IPS-NIHi11 (cell line): Measurements from ENCODE around the gene MIEN1.
"Not testable (repeated sequence)": the region's sequence is repeated elsewhere in the genome, so short reads cannot be mapped to it uniquely, and the experiment has no call there.

Experiments
- DNase-seq: peaks from one replicate; pipeline ENCODE4 v3.0.0; 2012; ENCODE audit warnings: mixed read lengths, low spot score

The MIEN1 gene

DNA sequence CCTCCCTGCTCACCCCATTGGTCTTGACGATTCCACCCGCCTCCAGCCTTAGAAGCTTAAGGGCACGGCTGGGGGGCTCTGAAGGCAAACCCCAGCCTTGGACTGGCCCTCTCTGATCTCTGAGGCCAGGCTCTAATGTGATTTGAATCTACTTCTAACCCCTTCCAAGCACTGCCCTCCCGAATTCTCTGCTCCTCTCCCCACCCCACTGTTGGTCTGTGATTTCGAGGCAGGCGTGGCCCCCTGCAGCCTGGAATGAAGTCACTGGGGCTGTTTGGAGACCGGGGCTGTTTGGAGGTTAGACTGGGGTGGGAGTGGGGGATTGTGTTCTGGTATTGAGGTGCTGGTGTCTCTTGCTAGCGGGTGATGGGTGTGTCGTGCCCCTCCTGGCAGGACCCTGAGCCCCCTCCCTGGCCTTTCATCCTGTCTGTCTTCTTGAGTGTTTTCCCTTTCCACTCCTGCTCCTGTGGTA is 9.6 kb upstream of the MIEN1 start:
- DNase-seq = no peak

DNA sequence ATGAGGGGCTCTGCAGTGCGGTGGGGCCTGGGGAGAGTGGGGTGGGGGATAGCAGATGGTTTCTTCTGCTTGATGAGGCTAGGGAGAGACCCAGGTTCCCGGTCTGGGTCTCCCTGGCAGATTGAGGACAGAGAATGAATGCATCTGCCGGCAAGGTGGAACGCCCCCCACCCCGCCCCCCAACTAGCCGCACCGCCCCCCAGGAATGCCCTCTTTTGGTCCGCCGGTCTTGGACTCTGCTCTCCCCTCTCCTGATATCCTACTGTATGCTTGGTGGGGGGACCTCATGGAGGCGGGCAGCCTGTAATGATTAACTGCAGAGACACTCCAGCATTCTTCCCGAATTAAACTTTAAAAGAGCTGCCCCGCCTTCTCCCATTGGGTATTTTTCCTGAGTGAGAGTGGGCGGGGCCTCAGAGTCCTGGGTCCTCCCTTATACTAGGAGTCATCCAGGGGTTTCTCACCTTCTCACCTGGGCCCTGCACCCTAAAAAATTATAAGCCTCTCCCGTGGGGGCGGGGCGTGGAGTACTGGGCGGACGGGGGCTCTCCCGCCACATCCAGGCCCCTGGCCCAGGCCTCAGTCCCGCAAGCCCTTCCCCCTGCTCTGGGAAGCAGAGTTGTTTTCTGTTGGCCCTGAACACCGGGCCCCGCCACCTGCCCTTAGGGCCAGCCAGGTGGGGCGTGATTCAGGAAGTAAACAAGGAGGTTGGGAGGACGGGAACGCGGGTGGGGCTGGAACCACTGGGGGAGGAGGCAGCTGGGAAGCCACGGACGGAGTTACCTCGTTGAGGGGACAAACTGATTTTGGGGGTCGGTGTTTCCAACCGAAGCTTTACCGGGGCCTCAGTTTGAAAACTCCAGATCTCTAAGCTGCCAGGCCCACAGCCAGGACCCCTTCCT is 8.9 kb upstream of the MIEN1 start:
- no peak for DNase-seq

- DNase-seq = peak; percentile 76
These were observed 8.2 kb upstream of the MIEN1 start for GRCh38 chr17:39738568-39738901.

DNA sequence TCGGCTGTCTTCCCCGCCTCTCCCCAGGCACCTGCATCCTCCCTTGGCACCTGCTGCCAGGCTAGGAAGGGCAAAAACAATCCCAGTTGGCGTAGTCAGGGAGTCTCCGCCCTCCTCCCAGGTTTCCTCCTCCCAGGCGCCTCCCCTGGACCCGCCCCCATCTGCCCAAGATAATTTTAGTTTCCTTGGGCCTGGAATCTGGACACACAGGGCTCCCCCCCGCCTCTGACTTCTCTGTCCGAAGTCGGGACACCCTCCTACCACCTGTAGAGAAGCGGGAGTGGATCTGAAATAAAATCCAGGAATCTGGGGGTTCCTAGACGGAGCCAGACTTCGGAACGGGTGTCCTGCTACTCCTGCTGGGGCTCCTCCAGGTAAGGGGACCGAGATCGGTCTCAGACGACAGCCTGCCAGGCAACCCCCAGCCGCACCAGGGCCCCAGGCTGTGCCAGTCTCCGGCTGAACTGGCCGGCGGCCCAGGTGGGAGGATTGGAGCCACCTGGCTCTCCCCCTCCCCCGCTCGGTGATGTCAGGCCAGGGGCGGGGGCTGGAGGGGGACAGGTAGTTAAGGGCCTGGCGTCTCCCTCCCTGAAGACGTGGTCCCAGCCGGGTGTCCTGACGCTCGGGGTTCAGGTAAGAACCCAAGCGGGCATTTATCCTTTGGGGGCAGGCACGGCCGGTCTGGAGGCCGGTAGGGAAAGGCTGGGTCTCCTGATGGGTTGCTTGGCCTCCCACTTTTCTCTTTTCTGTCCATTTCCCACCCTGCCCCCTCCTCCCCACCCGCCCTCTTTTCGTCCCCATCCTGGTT is 7.6 kb upstream of the MIEN1 start, which contains the start of gene GRB7:
TSS of gene GRB7 (plus strand) at position 179 of the 808 bp plus-strand sequence. CDS start 4,364 bp downstream, outside the sequence.
- DNase-seq = peak; percentile 87

DNA sequence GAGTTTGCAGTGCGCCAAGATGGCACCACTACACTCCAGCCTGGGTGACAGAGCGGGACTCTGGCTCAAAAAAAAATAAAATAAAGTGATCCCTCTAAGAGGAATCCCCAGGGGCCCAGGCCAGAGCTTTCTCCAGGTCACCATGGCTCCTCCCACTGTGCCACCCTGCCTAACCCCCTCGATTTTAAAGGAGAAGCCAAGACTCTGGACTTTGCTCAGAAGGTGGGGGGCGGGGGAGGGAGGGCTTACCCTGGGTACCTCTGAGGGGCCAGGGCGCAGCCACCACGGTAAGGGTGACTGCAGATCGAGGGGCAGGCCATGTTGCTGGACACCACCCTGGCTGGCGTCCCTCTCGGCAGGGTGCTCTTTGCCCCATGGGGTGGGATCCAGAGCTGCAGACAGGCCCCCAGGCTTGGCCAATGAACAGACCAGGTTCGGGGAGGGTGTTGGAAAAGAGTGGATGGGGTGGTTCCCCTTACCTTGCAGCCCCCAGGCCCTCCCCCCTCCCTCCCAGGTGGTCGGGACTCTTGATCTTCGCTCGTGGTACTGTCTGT is 7.0 kb upstream of the MIEN1 start:
- DNase-seq = no peak

DNA sequence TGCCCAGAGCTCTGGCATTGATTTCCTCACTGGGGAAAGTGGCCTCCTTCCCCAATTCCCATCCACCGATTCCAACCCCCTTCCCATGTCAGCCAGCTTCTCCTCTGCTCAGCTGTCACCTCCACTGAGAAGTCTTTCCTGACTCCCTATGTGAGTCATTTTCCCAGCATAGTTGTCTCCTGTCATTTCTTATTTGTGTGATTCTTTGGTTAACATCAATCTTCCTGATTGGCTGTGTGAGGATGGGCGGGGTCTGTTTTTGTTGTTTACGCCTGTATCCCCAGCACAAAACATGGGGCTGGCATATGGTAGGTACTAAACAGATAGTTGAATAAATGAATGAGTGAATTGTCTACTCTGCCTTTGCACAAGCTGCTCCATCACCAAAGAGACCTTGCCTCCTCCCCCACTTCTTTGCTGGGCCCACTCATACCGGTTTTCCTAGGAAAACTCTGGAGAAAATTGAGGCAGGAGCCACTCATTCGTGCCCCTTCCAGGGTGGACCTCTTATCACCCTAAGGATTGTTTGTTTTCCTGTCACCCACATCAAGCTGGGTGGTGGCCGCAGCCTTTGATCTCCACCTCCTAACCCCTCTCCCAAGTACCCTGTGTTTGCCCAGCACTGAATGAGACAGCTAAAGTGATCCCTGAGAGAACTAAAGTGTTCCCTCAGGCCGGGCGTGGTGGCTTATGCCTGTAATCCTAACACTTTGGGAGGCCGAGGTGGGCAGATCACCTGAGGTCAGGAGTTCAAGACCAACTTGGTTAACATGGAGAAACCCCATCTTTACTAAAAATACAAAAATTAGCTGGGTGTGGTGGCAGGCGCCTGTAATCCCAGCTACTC is 6.2 kb upstream of the MIEN1 start:
- no peak for DNase-seq

DNA sequence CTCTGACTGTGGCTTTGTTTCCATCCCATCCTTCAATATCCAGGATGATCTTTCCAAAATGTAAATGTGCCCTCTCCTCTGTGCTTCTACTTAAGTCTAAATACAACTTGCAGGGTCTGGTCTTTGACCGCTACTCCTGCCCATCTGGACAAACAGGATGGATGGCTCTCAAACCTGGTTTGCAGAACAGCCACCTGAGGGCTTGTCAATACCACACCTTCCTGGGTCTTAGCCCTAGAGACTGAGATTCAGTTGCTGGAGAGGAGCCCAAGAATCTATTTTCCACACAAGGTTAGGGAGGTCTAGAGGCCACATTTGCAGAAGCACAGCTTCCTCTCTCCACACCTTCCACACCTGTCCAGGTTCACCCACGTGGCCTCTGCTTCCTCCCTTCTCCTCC is 5.5 kb upstream of the MIEN1 start:
- no peak for DNase-seq

DNA sequence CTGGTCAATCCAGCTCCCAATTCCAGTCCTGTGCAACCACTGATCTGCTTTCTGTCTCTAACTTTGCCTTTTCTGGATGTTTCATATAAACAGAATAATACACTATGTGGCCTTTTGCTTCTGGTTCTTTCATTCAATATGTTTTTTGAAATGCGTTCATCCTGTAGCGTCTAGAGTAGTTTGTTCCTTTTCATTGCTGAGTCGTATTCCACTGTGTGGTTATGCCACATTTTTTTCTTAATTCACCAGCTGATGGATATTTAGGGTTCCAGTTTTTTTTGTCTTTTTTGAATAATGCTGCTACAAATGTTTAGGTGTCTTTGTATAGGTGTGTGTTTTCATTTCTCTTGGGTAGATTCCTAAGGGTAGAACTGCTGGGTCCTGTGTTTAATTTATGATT is 2.3 kb upstream of the MIEN1 start:
- DNase-seq = no peak

GRCh38 chr17:39729280-39729851 is 966 bp downstream of the MIEN1 start:
- DNase-seq = no peak

DNA sequence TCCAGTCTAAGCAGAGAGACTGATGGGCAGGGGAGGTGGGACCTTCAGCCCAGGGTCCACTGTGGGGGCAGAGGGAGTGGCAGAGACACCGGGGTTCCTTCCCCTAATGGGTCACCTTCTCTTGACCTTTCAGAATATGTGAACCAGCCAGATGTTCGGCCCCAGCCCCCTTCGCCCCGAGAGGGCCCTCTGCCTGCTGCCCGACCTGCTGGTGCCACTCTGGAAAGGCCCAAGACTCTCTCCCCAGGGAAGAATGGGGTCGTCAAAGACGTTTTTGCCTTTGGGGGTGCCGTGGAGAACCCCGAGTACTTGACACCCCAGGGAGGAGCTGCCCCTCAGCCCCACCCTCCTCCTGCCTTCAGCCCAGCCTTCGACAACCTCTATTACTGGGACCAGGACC is 2.8 kb downstream of the MIEN1 start:
- no peak for DNase-seq

DNA sequence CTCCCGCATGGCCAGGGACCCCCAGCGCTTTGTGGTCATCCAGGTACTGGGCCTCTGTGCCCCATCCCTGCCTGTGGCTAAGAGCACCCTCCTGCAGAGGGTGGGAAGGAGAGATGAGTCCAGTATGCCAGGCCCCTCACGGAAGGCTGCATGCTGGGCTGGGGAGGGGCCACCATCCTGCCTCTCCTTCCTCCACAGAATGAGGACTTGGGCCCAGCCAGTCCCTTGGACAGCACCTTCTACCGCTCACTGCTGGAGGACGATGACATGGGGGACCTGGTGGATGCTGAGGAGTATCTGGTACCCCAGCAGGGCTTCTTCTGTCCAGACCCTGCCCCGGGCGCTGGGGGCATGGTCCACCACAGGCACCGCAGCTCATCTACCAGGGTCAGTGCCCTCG is 3.7 kb downstream of the MIEN1 start:
- no peak for DNase-seq

DNA sequence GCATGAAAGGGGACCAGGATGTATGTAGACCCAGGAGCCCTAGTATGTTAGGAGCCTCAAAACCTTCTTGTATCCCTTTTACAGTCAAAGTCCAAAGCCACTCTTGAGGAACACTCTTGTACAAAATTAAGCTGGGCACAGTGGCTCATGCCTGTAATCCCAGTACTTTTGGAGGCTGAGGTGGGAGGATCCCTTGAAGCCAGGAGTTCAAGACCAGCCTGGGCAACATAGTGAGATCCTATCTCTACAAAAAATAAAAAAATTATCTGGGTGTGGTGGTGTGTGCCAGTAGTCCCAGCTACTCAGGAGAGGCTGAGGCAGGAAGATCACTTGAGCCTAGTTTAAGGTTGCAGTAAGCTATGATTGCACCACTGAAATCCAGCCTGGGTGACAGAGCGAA is 4.4 kb downstream of the MIEN1 start:
- DNase-seq = not testable (repeated sequence)

DNA sequence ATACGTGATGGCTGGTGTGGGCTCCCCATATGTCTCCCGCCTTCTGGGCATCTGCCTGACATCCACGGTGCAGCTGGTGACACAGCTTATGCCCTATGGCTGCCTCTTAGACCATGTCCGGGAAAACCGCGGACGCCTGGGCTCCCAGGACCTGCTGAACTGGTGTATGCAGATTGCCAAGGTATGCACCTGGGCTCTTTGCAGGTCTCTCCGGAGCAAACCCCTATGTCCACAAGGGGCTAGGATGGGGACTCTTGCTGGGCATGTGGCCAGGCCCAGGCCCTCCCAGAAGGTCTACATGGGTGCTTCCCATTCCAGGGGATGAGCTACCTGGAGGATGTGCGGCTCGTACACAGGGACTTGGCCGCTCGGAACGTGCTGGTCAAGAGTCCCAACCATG is 5.6 kb downstream of the MIEN1 start:
- DNase-seq = no peak

DNA sequence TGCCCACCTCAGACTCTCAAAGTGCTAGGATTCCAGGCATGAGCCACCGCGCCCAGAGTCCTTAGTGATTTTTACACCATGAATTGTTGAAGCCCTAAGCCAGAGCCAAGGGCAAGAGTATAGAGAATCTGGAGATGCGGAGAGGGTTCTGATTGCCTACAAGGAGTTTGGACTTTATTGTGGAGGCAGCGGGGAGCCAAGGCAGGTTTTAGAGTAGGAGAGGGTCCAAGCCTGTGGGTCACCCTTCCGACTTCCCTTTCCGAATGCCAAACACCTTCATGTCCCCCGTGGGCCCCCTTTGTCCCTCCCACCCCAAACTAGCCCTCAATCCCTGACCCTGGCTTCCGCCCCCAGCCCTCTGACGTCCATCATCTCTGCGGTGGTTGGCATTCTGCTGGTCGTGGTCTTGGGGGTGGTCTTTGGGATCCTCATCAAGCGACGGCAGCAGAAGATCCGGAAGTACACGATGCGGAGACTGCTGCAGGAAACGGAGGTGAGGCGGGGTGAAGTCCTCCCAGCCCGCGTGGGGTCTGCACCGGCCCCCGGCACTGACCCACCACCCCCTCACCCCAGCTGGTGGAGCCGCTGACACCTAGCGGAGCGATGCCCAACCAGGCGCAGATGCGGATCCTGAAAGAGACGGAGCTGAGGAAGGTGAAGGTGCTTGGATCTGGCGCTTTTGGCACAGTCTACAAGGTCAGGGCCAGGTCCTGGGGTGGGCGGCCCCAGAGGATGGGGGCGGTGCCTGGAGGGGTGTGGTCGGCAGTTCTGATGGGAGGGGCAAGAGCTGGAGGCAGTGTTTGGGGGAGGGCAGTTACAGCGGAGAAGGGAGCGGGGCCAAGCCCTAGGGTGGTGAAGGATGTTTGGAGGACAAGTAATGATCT is 7.1 kb downstream of the MIEN1 start:
- peak; percentile 82 for DNase-seq

DNA sequence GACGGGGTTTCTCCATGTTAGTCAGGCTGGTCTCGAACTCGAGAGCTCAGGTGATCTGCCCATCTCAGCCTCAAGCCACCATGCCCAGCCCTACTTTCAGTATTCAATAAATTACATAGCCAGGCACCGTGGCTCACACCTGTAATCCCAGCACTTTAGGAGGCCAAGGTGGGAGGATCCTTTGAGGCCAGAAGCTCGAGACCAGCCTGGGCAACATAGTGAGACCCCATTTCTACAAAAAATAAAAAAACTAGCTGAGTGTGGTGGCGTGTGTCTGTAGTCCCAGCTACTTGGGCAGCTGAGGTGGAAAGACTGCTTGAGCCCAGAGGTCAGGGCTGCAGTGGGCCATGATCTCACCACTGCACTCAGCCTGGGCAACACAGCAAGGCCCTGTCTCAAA is 8.2 kb downstream of the MIEN1 start:
- no peak for DNase-seq

GRCh38 chr17:39719563-39720355 is 10.6 kb downstream of the MIEN1 start:
- DNase-seq = no peak

DNA sequence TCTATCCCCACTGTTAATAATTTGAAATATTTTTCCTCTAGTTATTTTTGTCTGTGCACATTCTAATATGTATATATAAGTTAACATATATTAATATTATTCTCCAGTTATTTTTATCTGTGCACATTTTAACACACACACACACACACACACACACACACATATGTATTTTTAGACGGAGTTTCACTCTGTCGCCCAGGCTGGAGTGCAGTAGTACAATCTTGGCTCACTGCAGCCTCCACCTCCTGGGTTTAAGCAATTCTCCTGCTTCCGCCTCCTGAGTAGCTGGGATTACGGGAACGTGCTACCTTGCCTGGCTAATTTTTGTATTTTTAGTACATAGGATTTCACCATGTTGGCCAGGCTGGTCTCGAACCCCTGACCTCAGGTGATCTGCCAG is 12.7 kb downstream of the MIEN1 start:
- DNase-seq = no peak

DNA sequence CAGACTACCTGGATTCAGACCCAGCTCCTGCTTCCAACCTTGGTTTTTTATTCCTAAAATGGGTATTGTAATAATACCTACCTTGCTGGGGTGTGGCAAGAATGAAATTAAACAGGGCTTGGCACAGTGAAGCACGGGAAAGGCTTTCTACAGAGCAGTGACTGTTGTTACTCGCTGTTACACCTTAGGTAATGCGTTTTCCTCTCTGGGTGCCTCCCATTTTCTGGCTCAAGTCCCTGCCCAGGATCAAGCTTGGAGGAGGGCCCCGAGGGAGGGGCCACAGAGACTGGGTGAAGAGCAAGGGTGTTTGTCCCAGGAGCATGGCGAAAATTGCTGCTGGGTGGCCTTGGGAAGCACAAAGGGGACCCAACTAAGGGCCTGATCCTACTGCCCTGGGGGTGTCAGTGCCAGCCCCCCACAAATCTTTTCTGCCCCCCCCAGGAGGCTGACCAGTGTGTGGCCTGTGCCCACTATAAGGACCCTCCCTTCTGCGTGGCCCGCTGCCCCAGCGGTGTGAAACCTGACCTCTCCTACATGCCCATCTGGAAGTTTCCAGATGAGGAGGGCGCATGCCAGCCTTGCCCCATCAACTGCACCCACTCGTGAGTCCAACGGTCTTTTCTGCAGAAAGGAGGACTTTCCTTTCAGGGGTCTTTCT is 13.3 kb downstream of the MIEN1 start:
- DNase-seq = peak; percentile 37
